Activated CD4-positive, alpha-beta T cell treated with anti-CD3 and anti-CD28 coated beads, Interleukin-2, amount 50 U/mL, for 48 hours (primary cell): ENCODE results near the gene ALG10.
"Not testable (repeated sequence)": the region's sequence is repeated elsewhere in the genome, so short reads cannot be mapped to it uniquely, and the experiment has no call there.

ENCODE experiments used
- DNase-seq, 2 experiments: peaks; one replicate each; pipeline ENCODE4 v3.0.0-alpha.2; 2020

The ALG10 gene, protein sequence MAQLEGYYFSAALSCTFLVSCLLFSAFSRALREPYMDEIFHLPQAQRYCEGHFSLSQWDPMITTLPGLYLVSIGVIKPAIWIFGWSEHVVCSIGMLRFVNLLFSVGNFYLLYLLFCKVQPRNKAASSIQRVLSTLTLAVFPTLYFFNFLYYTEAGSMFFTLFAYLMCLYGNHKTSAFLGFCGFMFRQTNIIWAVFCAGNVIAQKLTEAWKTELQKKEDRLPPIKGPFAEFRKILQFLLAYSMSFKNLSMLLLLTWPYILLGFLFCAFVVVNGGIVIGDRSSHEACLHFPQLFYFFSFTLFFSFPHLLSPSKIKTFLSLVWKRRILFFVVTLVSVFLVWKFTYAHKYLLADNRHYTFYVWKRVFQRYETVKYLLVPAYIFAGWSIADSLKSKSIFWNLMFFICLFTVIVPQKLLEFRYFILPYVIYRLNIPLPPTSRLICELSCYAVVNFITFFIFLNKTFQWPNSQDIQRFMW

DNA sequence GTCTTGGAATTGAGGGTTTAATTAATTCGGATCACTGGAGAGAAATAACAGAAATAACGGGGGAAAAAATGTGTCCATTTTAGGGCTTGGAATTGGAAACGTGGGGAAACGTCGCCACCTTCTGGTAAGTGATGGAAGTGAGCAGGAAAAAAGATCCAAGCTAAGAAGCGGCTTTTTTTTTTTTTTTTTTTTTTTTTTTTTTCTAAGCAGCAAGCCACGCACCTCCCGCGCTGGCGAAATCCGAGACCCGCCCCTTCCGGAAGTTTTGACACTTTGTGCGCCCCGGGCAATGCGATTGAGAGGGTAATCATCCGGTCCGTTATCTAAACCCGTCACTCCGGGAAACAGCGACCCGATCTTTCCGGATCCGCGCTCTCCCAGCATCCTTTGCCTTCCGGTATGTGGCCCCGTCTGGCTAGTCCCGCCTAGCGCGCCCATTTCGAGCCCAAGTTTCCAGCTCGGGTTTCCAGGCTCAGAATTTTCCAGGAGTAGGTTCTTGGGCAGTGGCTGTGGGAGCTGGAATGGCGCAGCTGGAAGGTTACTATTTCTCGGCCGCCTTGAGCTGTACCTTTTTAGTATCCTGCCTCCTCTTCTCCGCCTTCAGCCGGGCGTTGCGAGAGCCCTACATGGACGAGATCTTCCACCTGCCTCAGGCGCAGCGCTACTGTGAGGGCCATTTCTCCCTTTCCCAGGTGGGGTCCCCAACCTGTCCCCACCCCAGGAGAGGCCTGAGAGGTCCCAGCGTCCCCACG lies at the start of gene ALG10:
Gene ALG10, plus strand, starts transcription at position 418 of the 752 bp plus-strand sequence. Its CDS starts 104 bp downstream, at position 522.
- DNase-seq: peak; percentile 93 to 95

DNA sequence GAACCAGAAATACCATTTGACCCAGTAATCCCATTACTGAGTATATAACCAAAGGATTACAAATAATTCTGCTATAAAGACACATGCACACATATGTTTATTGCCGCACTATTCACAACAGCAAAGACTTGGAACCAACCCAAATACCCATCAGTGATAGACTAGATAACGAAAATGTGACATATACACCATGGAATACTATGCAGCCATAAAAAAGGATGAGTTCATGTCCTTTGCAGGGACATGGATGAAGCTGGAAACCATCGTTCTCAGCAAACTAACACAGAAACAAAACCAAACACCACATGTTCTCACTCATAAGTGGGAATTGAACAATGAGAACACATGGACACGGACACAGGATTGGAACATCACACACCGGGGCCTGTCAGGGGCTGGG lies 49.4 kb upstream of the ALG10 start:
- not testable (repeated sequence) for DNase-seq

DNA sequence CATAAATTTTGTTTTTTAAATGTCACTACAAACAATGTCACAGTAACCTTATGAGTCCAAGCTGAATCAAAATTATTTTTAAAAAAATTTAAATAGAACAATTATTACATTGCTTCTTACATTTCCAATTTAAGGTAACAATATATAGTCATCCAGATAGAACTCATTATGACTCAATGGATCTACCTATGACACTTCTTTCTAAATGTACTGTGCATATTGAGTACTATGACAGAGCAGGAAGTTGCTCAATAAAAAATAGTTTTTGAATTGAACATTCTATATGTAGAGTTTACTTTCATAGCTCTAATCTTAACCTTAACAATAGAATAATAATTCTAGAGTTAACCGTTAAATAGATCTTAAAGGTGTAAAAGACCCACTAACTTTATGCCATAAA lies 44.4 kb upstream of the ALG10 start:
- DNase-seq: no peak

DNA sequence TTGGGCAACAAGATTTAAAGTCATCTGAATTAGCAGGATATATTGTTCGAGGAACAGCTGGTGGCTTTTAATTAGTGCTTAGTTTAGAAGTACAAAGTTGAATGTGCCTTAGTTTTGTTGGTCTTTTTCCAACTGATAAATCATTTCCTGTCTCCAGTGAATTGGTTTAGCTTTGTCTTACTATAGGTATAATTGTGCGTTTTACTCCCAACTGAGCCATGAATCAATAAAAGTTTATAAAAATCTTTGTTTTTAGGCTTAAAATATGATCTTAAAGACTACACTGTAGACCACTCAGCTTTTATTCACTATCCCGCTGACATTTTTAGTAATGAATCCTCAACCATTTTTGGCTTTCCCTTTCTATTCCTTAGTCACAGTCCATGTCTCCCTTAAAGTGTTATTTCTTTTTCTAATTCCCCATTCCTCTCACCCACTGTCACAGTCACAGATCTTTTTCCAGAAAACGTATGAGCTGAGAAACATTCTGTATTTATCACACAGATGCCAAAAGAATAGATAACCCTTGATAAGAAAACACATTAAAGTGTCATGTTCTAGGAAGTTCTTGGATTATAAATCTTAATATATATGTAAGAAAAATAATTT lies 34.0 kb upstream of the ALG10 start:
- no peak for DNase-seq

DNA sequence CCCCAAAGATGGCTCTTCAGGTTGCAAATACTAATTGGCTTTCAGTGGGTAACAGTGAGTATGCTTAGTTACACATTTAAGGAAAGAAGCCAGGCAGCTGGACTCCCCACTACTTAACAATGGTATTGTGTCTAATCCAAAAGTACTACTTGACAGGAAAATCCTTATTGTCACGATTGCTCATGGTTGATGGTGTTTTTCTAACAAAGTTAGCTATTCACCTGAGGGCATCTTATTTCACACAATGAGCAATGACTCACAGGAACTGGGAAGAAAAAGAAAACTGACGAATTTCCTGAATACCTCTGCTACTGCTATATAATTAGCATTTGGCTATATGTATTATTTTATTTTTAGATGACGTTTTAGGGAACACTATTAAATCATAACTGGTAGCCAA lies 33.4 kb upstream of the ALG10 start:
- no peak for DNase-seq

DNA sequence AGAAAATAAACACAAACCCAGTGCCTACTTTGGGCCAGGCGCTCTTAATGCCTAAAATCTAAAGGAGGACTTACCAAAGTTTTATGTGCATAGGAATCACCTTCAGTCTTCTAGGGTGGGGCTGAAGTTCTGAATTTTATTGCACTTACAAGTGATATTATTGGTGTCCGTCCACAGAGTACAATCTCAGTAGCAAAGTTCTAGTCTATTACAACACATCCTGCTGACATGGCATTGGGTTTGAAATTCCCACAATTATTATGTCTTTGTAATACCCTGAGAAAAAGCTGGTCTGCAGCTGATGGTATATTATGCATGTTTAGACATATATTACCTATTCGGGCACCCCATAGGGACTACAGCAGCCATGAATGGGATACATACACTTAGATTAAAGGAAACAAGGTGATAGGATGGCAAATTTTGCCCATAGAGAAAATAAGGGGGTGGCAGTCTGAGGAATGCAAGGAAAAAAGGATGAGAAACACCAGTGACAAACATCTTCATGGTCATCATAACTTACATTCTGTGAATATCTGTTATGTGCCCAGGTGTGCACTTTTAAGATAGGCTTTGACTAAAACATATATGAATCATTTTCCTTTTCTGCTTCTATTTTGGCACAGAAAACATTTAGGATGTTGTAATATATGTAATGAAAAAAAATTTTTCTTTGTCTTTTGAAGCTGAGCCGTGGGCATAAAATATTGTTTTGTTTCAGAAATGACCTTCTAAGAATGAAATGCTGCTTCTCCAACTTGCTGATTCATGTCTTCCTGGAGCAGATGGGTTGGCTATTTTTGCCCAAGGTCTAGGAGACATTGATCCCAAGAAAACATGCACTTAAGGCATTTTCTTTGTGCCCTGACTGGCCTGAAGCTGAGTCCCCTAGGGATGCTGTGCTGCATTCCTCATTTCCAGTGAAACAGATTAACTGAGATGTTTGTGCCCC lies 27.2 kb upstream of the ALG10 start:
- DNase-seq: no peak

DNA sequence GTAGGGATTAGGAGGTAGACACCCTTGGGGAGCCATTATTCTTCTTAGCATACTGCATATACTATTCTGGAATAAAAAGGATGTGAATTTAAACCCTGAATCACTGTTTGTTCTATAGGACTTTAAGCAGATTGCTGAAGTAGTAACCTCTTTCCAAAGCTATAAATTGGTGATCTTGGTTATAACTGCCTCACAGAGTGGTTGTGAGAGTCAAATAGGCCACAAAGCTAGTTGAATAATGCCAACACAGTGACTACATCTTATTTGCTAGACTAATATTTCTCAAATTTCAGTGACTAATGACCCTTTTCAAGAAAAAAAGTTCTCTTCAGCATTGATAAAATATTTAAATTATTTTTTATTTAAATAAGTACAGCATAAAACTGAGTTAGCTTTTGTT lies 13.5 kb upstream of the ALG10 start:
- not testable (repeated sequence) for DNase-seq

DNA sequence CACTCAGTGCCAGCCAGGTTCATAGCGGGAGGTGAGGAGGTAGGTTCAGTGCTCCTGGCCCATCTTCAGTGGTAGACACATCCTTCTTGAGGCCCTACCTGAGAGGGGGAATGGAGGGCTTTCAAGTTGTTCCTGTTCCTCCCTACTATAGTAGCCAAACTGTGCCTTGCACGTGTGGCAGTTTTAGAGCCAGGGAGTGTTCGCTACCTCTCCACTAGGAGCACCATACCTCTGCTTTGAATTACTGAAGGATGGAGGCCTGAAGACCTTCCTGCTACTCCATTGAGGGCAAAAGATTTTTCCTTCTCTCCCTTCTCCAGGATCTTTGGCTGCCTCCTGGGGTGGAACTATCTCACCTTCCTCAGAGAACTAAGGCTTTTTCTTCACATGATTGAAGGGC lies 5.9 kb upstream of the ALG10 start:
- no peak for DNase-seq

DNA sequence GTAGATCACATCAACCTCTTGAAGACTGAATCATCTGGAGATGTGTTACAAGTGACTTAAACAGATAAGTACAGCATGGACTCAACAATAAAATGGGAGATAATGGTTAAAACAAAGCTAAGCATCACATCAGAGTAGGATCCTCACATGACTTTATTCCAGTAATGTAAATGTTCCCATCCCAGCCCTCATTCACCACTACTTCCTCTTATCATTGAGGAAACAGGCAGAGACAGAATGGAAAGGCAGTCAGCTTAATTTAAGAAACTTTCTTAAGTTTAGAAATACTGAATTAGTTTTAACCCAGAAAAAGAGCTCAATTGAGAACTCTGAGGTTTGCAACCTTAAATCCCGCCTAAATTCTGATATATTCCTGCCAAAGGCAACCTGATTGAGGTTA lies 1.2 kb upstream of the ALG10 start:
- DNase-seq: no peak

DNA sequence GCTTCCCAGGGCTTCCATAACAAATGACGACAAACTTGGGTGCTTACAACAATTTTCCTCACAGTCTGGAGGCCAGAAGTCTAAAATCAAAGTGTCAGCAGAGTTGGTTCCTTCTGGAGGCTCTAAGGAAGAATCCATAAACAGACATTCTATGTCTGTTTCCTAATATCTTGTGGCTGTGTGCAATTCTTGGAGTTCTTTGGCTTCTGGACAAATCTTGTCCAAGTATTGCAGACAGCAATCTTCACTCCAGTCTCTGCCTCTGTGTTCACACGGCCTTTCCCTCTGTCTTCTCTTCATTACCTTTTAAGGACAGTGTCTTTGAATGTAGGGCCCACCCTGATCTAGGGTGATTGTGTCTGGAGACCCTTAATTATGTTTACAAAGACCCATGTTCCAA lies 5.4 kb downstream of the ALG10 start:
- DNase-seq: not testable (repeated sequence)

DNA sequence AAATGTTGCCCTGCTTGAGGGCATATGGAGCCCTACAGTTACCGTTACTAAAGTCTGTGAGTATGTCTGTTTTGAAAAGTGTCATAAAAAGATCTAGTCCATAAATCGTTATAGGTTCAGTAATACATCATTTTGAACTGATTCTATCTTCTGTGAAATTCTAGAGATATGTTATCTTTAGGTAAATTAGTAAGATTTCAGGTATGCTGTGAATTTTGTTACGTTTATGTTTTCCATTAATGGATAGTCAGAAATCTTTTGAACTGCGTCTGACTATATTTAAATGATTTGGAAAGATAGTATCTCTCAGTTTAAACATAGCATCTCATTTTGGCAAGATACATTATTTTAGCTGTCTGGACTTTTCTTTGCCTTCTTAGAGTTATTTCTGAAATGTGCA lies 8.3 kb downstream of the ALG10 start:
- DNase-seq: no peak

DNA sequence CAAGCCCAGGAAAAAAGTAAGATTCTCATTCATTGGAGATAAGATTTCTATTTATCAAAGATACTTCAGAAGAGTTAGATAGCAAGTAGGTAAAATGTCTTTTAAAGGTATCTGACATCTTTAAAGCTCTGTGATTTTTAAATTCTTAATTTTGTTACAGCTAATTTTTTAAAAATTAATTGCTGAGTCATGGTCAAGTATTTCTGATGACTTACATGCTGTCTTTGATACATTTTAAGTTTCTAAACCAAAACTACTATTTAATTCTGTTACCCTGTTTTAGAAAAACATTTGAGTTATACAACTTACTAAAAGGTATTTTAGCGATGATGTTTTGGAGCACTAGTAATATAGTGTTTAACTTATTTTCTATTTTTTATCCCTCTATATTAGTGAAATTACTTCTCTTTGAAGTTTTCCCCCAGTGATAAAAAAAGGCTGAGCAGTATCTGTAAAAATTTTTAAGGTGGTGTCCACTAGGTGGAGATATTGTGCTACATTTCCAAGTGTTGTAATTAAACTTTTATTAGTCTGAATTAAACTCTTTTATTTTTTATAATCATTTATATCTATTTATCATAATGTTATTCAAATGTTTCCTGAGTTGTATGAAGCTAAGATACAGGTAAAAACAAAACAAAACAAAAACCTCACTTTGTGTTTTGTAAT lies 11.5 kb downstream of the ALG10 start:
- no peak for DNase-seq

DNA sequence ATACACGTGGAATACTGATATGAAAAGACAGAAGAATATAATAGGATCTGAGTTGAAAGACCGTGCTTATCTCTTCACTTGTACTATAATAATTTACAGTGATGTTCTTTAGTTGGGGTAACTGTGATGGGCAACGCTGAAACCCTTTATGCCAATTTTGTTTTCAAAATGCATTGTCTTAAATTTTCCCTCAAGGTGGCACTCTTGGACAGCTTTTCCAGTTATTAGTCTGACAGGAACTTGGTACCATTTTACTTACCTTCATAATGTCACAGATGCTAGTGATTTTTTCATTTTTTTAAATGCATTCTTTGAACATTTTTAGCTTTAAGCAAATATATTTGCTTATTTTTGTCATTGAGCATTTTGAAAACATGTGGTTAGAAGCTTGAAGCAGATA lies 16.1 kb downstream of the ALG10 start:
- not testable (repeated sequence) for DNase-seq

DNA sequence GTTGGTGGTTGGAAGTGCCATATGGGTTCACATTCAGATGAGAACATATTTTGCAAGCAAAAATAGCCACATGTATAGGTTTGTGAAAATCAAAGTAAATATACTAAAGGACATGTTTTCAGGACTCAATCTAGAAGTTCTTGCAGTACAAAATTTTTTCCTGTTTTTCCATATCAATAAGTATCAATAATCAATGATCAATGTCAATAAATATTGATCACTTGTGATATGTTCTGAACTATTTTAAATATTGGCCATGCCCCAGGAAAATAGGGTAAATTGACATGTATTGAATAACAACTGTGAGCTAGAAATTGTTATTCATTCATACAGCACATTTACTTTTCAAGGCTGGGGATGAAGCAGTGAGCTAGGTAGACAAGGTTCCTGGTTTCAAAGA lies 24.3 kb downstream of the ALG10 start:
- no peak for DNase-seq

DNA sequence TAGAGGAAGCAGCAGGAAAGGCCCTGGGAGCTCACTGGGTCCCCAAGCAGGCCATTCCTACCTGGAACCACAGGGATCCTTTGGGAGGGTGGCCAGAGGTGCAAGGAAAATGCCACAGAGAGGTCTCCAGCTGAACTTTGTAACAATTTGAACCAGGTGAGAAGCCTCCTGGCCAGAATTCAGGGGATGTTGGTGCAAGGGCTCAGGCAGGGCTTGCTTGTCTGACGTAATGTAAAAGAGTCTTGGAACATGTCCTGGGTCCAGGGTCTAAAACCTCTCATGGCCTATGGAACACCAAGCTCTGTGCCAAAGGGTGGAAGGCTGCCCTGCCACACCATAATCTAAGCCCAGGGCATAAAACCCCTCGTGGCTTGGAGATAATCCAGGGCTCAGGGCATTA lies 25.6 kb downstream of the ALG10 start:
- not testable (repeated sequence) for DNase-seq

DNA sequence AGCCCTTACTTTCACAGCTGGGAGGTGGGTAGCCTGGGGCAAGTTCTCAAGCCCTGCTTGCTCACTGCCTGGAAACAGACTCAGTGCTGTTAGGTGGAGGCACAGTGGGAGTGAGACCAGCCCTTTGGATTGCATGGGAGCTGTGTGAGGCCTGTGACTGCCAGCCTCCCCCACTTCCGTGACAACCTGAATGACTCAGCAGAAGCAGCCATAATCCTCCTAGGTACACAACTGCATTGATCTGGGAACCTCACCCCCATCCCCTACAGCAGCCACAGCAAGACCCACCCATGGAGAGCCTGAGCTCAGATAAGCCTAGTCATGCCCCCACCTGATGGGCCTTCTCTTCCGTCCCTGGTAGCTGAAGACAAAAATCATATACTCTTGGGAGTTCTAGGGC lies 26.4 kb downstream of the ALG10 start:
- DNase-seq: no peak

DNA sequence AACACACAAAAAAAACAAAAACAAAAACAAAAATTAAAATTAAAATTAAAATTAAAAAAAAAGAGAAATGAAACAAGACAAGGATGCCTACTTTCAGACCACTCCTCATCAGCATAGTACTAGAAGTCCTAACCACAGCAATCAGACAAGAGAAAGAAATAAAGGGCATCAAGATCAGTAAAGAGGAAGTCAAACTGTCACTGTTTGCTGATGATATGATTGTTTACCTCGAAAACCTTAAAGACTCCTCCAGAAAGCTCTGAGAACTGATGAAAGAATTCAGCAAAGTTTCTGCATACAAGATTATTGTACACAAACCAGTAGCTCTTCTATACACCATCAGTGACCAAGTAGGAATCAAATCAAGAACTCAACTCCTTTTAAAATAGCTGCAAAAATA lies 29.2 kb downstream of the ALG10 start:
- DNase-seq: no peak

DNA sequence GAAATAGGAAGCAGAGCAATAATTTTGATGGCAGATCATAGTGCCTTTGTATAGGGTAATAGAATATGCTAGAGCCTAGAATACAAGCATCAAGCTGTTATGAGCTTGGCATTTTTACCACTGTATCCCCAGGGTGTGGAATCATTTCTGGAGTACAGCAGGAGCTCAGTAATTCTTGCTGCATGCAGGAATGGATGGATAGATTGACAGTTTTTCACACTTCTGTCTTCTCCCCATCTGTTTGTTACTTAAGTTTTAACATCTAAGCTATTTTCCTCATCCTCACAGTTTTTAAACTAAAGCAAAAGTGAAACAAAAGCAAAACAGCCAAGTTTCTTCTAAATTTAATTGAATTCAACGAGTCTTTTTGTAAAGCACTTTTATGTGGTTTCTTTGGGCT lies 32.6 kb downstream of the ALG10 start:
- DNase-seq: no peak
